Peyer's patch (tissue), 4 donors: ENCODE data around the gene SGSM2. TPM values are rescaled to one million over a fixed set of nuclear protein-coding genes. Genes with fewer than 3 reads are reported as not detected.

Source experiments
- DNase-seq, 3 donors: peaks; one replicate each; pipeline ENCODE4 v3.0.0-alpha.2; 2017 to 2019
- H3K27ac ChIP-seq, 4 donors: fragments of 200-600 bp; sonication (generic); one replicate each; pipeline ENCODE4 v1.5.1; 2016 to 2019
- H3K27me3 ChIP-seq, 2 donors: fragments of 200-600 bp; sonication (generic); one replicate each; pipeline ENCODE4 v1.5.1; 2019
- H3K36me3 ChIP-seq, 3 donors: fragments of 200-600 bp; sonication (generic); one replicate each; pipeline ENCODE4 v1.5.1; 2016 to 2019
- H3K4me1 ChIP-seq, 4 donors: fragments of 200-600 bp; sonication (generic); one replicate each; pipeline ENCODE4 v1.5.1; 2016 to 2019
- H3K4me3 ChIP-seq, 4 donors: fragments of 200-600 bp; sonication (generic); 1 replicate in 3 of 4; 2 replicates in 1 of 4; pipeline ENCODE4 v1.5.1; 2016 to 2019; ENCODE audit warnings: mild to moderate bottlenecking in 1 of 4
- H3K9me3 ChIP-seq, 4 donors: fragments of 200-600 bp; sonication (generic); one replicate each; pipeline ENCODE4 v1.5.1; 2016 to 2019; ENCODE audit warnings: mild to moderate bottlenecking in 1 of 4
- POLR2A ChIP-seq, 2 donors: fragments of 450-650 bp; IDR thresholded peaks; one replicate each; pipeline ENCODE4 v1.5.1; 2017; ENCODE audit warnings: antibody characterized with exemption in 2 of 2, mild to moderate bottlenecking in 2 of 2, moderate library complexity in 2 of 2
- total RNA-seq, 4 donors: library from RNA; depleted of rRNA; stranded (reverse); fragments of >200 nt; gene quantifications; one replicate each; pipeline ENCODE4 v1.1.0, GENCODE V29; 2016
- TF ChIP-seq, protein P1 (sequence below), 6 experiments: fragments of 450-650 bp in 4 of 6; fragments of 200-600 bp in 2 of 6; sonication (generic) in 1 of 6; IDR thresholded peaks; one replicate each; pipeline ENCODE4 v1.5.1; 2017 to 2019; ENCODE audit warnings: antibody characterized with exemption in 6 of 6, mild to moderate bottlenecking in 3 of 6, moderate library complexity in 1 of 6

Gene SGSM2
- total RNA-seq, 4 donors from 2014 or later: 48.5 to 151 (median 113) TPM

DNA sequence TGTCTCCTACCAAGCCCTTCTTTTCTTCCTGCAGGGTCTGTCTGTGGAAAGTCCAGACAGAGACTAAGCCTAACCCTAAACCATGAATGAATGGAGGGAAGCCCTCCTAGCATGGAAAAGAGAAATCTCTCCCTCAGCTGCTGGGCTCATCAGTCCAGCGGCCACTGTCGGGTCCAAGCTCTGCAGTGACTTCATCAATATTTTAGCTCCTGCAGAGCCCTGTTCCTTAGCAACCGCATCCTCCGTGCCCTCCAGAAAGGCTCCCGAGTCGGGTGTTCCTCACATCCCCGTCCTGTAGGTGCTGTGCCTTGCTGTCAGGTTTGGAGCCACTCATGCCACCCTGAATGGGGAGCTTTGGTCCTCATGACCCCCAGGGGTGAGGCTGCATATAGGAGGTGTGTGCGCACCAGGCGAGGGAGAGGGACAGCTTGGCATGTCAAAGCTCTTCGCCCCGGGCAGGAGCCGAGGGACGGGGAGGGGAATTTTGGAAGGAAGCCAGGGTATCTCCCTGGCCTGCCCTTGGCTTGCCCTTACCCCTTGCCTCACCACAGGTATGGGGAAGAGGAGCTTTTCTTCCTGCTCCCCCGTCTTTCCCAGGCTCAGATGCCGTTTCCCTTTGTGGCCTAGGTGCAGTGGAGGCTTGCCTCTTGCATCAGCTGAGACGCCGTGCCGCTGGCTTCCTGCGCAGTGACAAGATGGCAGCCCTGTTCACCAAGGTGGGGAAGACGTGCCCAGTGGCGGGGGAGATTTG is 23.9 kb downstream of the SGSM2 start:
- Histone ChIP-seq H3K27me3 (no peaks in the 10 kb centered on the region), H3K27ac (no peak overlapping the region), H3K9me3 (no peaks in the 10 kb centered on the region), H3K4me3 (no peak overlapping the region), H3K4me1 (peaks cover 0 to 11% (median 0%) of the 10 kb centered on the region in 4 donors), H3K36me3 (peaks cover 0 to 38% (median 0%) of the 10 kb centered on the region in 3 donors)
- TF ChIP-seq, protein P1, sequence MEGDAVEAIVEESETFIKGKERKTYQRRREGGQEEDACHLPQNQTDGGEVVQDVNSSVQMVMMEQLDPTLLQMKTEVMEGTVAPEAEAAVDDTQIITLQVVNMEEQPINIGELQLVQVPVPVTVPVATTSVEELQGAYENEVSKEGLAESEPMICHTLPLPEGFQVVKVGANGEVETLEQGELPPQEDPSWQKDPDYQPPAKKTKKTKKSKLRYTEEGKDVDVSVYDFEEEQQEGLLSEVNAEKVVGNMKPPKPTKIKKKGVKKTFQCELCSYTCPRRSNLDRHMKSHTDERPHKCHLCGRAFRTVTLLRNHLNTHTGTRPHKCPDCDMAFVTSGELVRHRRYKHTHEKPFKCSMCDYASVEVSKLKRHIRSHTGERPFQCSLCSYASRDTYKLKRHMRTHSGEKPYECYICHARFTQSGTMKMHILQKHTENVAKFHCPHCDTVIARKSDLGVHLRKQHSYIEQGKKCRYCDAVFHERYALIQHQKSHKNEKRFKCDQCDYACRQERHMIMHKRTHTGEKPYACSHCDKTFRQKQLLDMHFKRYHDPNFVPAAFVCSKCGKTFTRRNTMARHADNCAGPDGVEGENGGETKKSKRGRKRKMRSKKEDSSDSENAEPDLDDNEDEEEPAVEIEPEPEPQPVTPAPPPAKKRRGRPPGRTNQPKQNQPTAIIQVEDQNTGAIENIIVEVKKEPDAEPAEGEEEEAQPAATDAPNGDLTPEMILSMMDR (IDR thresholded peaks at IDR 0.05): no peak
- no peak for TF ChIP-seq POLR2A (IDR thresholded peaks at IDR 0.05)
- no peak for DNase-seq

DNA sequence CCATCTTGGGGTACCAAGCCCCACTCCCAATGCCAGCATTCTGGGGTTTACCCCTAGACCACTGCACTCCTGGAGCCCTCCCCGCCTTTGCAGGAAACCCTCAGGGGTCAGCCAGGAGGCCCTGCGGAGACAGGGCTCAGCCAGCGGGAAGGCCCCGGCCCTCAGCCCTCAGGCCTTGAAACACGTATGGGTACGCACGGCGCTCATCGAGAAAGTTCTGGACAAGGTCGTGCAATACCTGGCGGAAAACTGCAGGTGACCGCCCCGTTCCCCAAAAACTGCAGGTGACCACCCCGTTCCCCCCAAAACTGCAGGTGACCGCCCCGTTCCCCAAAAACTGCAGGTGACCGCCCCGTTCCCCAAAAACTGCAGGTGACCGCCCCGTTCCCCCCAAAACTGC is 24.7 kb downstream of the SGSM2 start:
- TF ChIP-seq POLR2A (IDR thresholded peaks at IDR 0.05): no peak
- TF ChIP-seq, protein P1 (IDR thresholded peaks at IDR 0.05): no peak
- DNase-seq: no peak
- no peak overlapping the region for H3K27ac ChIP-seq
- H3K4me3 ChIP-seq: no peak overlapping the region
- H3K27me3 ChIP-seq: no peaks in the 10 kb centered on the region
- H3K36me3 ChIP-seq: peaks cover 0 to 41% (median 0%) of the 10 kb centered on the region in 3 donors
- peaks cover 0 to 11% (median 0%) of the 10 kb centered on the region in 4 donors for H3K4me1 ChIP-seq
- no peaks in the 10 kb centered on the region for H3K9me3 ChIP-seq

DNA sequence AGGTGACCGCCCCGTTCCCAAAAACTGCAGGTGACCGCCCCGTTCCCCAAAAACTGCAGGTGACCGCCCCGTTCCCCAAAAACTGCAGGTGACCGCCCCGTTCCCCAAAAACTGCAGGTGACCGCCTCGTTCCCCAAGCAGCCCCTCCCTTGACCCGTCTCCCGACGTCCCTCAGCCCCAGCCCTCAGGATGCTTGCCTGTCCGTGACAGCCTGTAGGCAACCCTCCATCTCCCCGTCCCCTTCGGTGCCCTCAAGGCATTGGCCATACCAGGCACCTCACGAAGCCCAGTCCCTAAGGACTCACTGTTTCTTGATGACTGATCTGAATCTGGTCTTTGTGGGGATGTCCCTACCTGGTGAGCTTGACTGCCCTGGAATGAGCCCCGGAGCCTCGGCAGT is 25.1 kb downstream of the SGSM2 start:
- Histone ChIP-seq H3K27ac (no peak overlapping the region), H3K27me3 (no peaks in the 10 kb centered on the region), H3K4me3 (no peak overlapping the region), H3K9me3 (no peaks in the 10 kb centered on the region), H3K36me3 (peaks cover 0 to 41% (median 0%) of the 10 kb centered on the region in 3 donors), H3K4me1 (peaks cover 0 to 11% (median 0%) of the 10 kb centered on the region in 4 donors)
- DNase-seq: no peak
- TF ChIP-seq, protein P1 (IDR thresholded peaks at IDR 0.05): no peak
- TF ChIP-seq POLR2A (IDR thresholded peaks at IDR 0.05): no peak

DNA sequence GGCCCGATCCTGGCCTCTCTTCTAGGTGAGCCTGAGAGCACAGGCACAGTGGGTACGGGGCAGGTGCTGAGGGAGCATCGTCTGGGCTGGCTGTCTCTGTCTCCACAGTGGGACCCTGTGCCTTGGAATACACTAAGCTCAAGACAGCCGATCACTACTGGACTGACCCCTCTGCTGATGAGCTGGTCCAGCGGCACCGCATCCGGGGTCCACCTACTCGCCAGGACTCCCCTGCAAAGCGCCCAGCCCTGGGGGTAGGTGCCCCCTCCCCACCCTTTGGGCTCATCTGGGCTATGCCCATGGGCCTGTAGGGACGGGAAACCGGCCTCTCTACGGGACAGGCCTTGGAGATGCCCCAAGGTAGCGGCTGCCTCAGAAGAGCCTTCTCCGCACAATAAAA is 25.6 kb downstream of the SGSM2 start:
- no peak overlapping the region for H3K4me3 ChIP-seq
- no peak overlapping the region for H3K27ac ChIP-seq
- no peaks in the 10 kb centered on the region for H3K27me3 ChIP-seq
- no peak for DNase-seq
- no peaks in the 10 kb centered on the region for H3K9me3 ChIP-seq
- H3K36me3 ChIP-seq: peaks cover 0 to 41% (median 0%) of the 10 kb centered on the region in 3 donors
- H3K4me1 ChIP-seq: peaks cover 0 to 11% (median 0%) of the 10 kb centered on the region in 4 donors
- TF ChIP-seq, protein P1 (IDR thresholded peaks at IDR 0.05): no peak
- no peak for TF ChIP-seq POLR2A (IDR thresholded peaks at IDR 0.05)

DNA sequence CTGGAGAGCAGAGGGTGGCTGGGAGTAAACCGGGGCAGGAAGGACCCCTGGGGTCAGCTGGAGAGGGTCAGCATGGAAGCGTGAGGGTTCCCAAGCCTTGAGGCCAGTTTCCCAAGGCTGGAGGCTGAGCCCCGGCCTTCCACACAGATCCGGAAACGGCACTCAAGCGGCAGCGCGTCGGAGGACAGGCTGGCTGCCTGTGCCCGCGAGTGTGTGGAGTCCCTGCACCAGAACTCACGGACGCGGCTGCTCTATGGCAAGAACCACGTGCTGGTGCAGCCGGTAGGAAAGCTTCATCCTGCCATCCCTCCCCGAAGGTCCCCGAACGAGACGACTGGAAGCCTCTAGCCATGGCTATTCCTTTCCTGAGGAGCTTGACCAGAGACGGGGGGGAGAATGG is 26.0 kb downstream of the SGSM2 start:
- Histone ChIP-seq H3K27me3 (no peaks in the 10 kb centered on the region), H3K9me3 (no peaks in the 10 kb centered on the region), H3K27ac (no peak overlapping the region), H3K4me1 (peaks cover 0 to 11% (median 0%) of the 10 kb centered on the region in 4 donors), H3K4me3 (no peak overlapping the region), H3K36me3 (peaks cover 0 to 41% (median 0%) of the 10 kb centered on the region in 3 donors)
- no peak for TF ChIP-seq POLR2A (IDR thresholded peaks at IDR 0.05)
- TF ChIP-seq, protein P1 (IDR thresholded peaks at IDR 0.05): no peak
- no peak for DNase-seq
